HG02938 (cell line): ENCODE results near the gene MICU2.
A peak's percentile ranks its signal among the peaks of the same experiment; 100 is the strongest.
"Not testable (repeated sequence)": the region's sequence is repeated elsewhere in the genome, so short reads cannot be mapped to it uniquely, and the experiment has no call there.

Source experiments
- ATAC-seq: cut with Tn5 transposase; IDR thresholded peaks from one replicate; pipeline ENCODE4 v1.9.1; 2021; ENCODE audit warnings: mild to moderate bottlenecking, moderate library complexity; ENCODE audit not compliant: unreplicated experiment

Gene MICU2

GRCh38 chr13:21595546-21595822 is 8.5 kb downstream of the MICU2 start:
- ATAC-seq = peak; percentile 54

GRCh38 chr13:21594715-21595545 is 9.0 kb downstream of the MICU2 start:
- ATAC-seq = peak; percentile 52

GRCh38 chr13:21590665-21591456 is 13.1 kb downstream of the MICU2 start:
- ATAC-seq = not testable (repeated sequence)

- ATAC-seq = no peak
These were observed 13.7 kb downstream of the MICU2 start for GRCh38 chr13:21590231-21590630.

- not testable (repeated sequence) for ATAC-seq
These were observed 14.5 kb downstream of the MICU2 start for GRCh38 chr13:21589510-21589909.

- not testable (repeated sequence) for ATAC-seq
These were observed 15.6 kb downstream of the MICU2 start for GRCh38 chr13:21588411-21588810.

GRCh38 chr13:21584973-21585592 is 18.9 kb downstream of the MICU2 start:
- ATAC-seq = no peak

GRCh38 chr13:21583478-21583877 is 20.5 kb downstream of the MICU2 start:
- no peak for ATAC-seq

GRCh38 chr13:21580736-21581135 is 23.2 kb downstream of the MICU2 start:
- ATAC-seq = no peak

- ATAC-seq = peak; percentile 72
These were observed 24.1 kb downstream of the MICU2 start for GRCh38 chr13:21579754-21580316.

- ATAC-seq = no peak
These were observed 25.2 kb downstream of the MICU2 start for GRCh38 chr13:21578748-21579147.

- ATAC-seq = no peak
These were observed 27.5 kb downstream of the MICU2 start for GRCh38 chr13:21576426-21576825.

GRCh38 chr13:21573920-21574712 is 29.9 kb downstream of the MICU2 start:
- ATAC-seq = no peak

- no peak for ATAC-seq
These were observed 34.3 kb downstream of the MICU2 start for GRCh38 chr13:21569686-21570085.

- ATAC-seq = no peak
These were observed 35.1 kb downstream of the MICU2 start for GRCh38 chr13:21568854-21569253.

- peak; percentile 62 for ATAC-seq
These were observed 36.3 kb downstream of the MICU2 start for GRCh38 chr13:21567714-21568113.

GRCh38 chr13:21557995-21558394 is 46.0 kb downstream of the MICU2 start:
- no peak for ATAC-seq

GRCh38 chr13:21556051-21556450 is 47.9 kb downstream of the MICU2 start:
- no peak for ATAC-seq

GRCh38 chr13:21553261-21553660 is 50.7 kb downstream of the MICU2 start:
- ATAC-seq = not testable (repeated sequence)

- ATAC-seq = no peak
These were observed 53.1 kb downstream of the MICU2 start for GRCh38 chr13:21550918-21551317.

- no peak for ATAC-seq
These were observed 54.3 kb downstream of the MICU2 start for GRCh38 chr13:21549633-21550032.
